Transverse colon (tissue), 3 donors: ENCODE results near the gene PROCA1.

Source experiments
- CTCF ChIP-seq, 5 experiments: fragments of 200-600 bp in 3 of 5; fragments of 450-650 bp in 2 of 5; sonication (generic) in 3 of 5; IDR thresholded peaks; 1 replicate in 2 of 5; 2 replicates in 3 of 5; pipeline ENCODE4 v1.5.1; 2016 to 2017; ENCODE audit warnings: antibody characterized with exemption in 5 of 5, inconsistent platforms in 3 of 5, mild to moderate bottlenecking in 2 of 5, moderate library complexity in 1 of 5
- EP300 ChIP-seq: sonication (generic); formaldehyde crosslinking; IDR thresholded peaks from one replicate; pipeline ENCODE4 v1.6.1; 2017; ENCODE audit warnings: antibody characterized with exemption, low read depth
- POLR2A ChIP-seq: fragments of 450-650 bp; IDR thresholded peaks from one replicate; pipeline ENCODE4 v1.6.1; 2016; ENCODE audit warnings: antibody characterized with exemption, mild to moderate bottlenecking, moderate library complexity

DNA sequence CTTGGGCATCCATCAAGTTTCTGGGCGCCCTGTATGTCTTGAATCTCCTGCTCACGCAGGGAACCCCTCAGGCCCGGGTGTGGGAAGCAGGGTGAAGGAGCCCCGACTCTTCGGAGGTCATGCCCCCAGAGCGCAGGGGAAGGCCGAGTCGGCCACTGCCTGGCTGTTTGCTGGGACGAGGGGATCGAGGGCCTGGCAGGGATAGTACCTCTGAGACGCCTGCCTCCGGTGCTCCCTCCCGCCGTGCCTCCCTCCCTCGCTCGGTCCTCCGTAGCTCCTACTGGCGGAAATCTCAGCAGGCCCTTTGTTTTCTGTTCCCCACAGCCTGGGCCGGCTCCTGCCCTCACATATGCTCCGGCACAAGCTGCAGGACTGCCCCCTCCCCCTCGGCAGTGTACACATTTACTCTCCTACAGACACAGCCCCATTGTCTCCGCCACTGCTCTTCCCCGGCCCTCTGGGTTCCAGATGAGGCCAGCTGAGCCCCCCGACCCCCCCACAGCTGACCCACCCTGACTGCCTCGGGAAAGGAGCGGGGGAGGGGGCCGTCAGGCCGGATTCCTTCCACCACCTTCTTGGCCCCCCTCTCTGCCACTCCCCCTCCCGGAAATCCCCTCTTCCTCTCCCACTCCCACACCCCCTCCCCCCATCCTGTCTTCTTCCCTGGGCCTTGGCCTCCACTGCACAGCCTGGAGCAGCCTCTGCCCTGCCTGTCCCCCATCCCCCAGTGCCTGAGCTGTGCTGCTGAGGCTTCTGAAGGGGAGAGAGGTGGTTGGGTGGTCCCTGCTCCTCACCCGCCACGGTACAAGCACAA lies 33.5 kb upstream of the PROCA1 start:
- no peak for TF ChIP-seq CTCF (IDR thresholded peaks at IDR 0.05)
- TF ChIP-seq POLR2A: peak; percentile 55
- no peak for TF ChIP-seq EP300
